GM18511 (cell line): ENCODE results near the gene SFXN1.
"Not testable (repeated sequence)": the region's sequence is repeated elsewhere in the genome, so short reads cannot be mapped to it uniquely, and the experiment has no call there.

Source experiments
- ATAC-seq: cut with Tn5 transposase; IDR thresholded peaks from one replicate; pipeline ENCODE4 v1.9.1; 2021; ENCODE audit warnings: mild to moderate bottlenecking, moderate library complexity; ENCODE audit not compliant: unreplicated experiment

The SFXN1 gene

GRCh38 chr5:175478384-175479124 is at the start of gene SFXN1:
SFXN1 (plus strand) TSS chr5:175478560; CDS start chr5:175492104, 13,544 bp downstream.
- ATAC-seq = peak; percentile 89

GRCh38 chr5:175434800-175435199 is 43.6 kb upstream of the SFXN1 start:
- ATAC-seq = no peak

GRCh38 chr5:175436359-175436758 is 42.0 kb upstream of the SFXN1 start:
- no peak for ATAC-seq

- ATAC-seq = no peak
These were observed 40.0 kb upstream of the SFXN1 start for GRCh38 chr5:175438234-175438857.

GRCh38 chr5:175443514-175444059 is 34.8 kb upstream of the SFXN1 start:
- ATAC-seq = no peak

GRCh38 chr5:175444060-175444904 is 34.1 kb upstream of the SFXN1 start, which contains the start of gene DRD1:
DRD1 (minus strand) TSS chr5:175444182; CDS start chr5:175443099, 1,083 bp downstream.
- ATAC-seq = peak; percentile 77

GRCh38 chr5:175444905-175445456 is 33.4 kb upstream of the SFXN1 start:
- no peak for ATAC-seq

GRCh38 chr5:175446378-175446777 is 32.0 kb upstream of the SFXN1 start:
- ATAC-seq = not testable (repeated sequence)

- ATAC-seq = no peak
These were observed 30.8 kb upstream of the SFXN1 start for GRCh38 chr5:175447571-175447970.

GRCh38 chr5:175448276-175448675 is 30.1 kb upstream of the SFXN1 start:
- ATAC-seq = no peak

- no peak for ATAC-seq
These were observed 26.2 kb upstream of the SFXN1 start for GRCh38 chr5:175452166-175452565.

- not testable (repeated sequence) for ATAC-seq
These were observed 24.0 kb upstream of the SFXN1 start for GRCh38 chr5:175454338-175454737.

GRCh38 chr5:175456105-175456742 is 22.1 kb upstream of the SFXN1 start:
- ATAC-seq = no peak

- ATAC-seq = peak; percentile 92
These were observed 20.9 kb upstream of the SFXN1 start for GRCh38 chr5:175457466-175457865.

GRCh38 chr5:175460126-175460525 is 18.2 kb upstream of the SFXN1 start:
- ATAC-seq = no peak

GRCh38 chr5:175460552-175460951 is 17.8 kb upstream of the SFXN1 start:
- no peak for ATAC-seq

- ATAC-seq = no peak
These were observed 17.0 kb upstream of the SFXN1 start for GRCh38 chr5:175461370-175461769.

GRCh38 chr5:175463641-175464040 is 14.7 kb upstream of the SFXN1 start:
- no peak for ATAC-seq

- ATAC-seq = peak; percentile 99
These were observed 14.1 kb upstream of the SFXN1 start for GRCh38 chr5:175464074-175464941.

GRCh38 chr5:175464942-175465233 is 13.5 kb upstream of the SFXN1 start:
- no peak for ATAC-seq
